MCF 10A (cell line): ENCODE results near the gene LBX1. TPM values are rescaled to one million over a fixed set of nuclear protein-coding genes. Genes with fewer than 3 reads are reported as not detected.
A peak's percentile ranks its signal among the peaks of the same experiment; 100 is the strongest.

Experiments used
- BruUV-seq: library from RNA; stranded (reverse); fragments of 400-500 nt; replicated peaks from 2 replicates; lab custom pipeline; 2021; lab: Mats Ljungman, UMichigan
- CTCF ChIA-PET: fragments of 300-600 bp; sonication (Branson Sonifier 250); formaldehyde crosslinking; extraction: SDS; loops from one replicate; lab custom pipeline; 2021; ENCODE audit warnings: antibody characterized with exemption, inconsistent platforms; lab: Yijun Ruan, JAX
- POLR2A ChIA-PET: fragments of 300-600, 350-650 bp; sonication (Branson Sonifier 250); formaldehyde crosslinking; extraction: SDS; loops from one replicate; lab custom pipeline; 2020; ENCODE audit warnings: antibody characterized with exemption, inconsistent platforms; lab: Yijun Ruan, JAX
- DNase-seq: peaks from one replicate; pipeline ENCODE4 v3.0.0-alpha.2; 2018; ENCODE audit not compliant: unreplicated experiment
- H3K27ac Mint-ChIP-seq: one replicate; pipeline ENCODE4 v1.8.0; 2022; ENCODE audit warnings: mild to moderate bottlenecking, low read depth, mixed read lengths; ENCODE audit not compliant: unreplicated experiment
- H3K27me3 Mint-ChIP-seq: one replicate; pipeline ENCODE4 v1.8.0; 2022; ENCODE audit warnings: mixed read lengths; ENCODE audit not compliant: insufficient read depth, unreplicated experiment
- H3K36me3 Mint-ChIP-seq: one replicate; pipeline ENCODE4 v1.8.0; 2022; ENCODE audit warnings: mild to moderate bottlenecking, moderate library complexity, mixed read lengths; ENCODE audit not compliant: insufficient read depth, unreplicated experiment
- H3K4me1 Mint-ChIP-seq: one replicate; pipeline ENCODE4 v1.8.0; 2022; ENCODE audit warnings: mixed read lengths; ENCODE audit not compliant: insufficient read depth, unreplicated experiment
- H3K4me3 Mint-ChIP-seq: one replicate; pipeline ENCODE4 v1.8.0; 2022; ENCODE audit warnings: mild to moderate bottlenecking, moderate library complexity, mixed read lengths; ENCODE audit not compliant: unreplicated experiment
- H3K9me3 Mint-ChIP-seq: one replicate; pipeline ENCODE4 v1.8.0; 2022; ENCODE audit warnings: mixed read lengths; ENCODE audit not compliant: unreplicated experiment
- intact Hi-C: fragments of 100-400 bp; cut with micrococcal nuclease; formaldehyde crosslinking; loops from 2 replicates; pipeline ENCODE4 v1.14.1; 2022
- total RNA-seq: library from RNA; stranded (reverse); gene quantifications from 2 replicates; pipeline ENCODE4 v1.2.3, GENCODE V29; 2022
- TF ChIP-seq, protein P1 (sequence below): fragments of 200-600 bp; IDR thresholded peaks from one replicate; pipeline ENCODE4 v1.8.0; 2022; ENCODE audit warnings: antibody characterized with exemption, mild to moderate bottlenecking; ENCODE audit not compliant: unreplicated experiment

Gene LBX1
- total RNA-seq, 1 experiment from 2014 or later = not detected

DNA sequence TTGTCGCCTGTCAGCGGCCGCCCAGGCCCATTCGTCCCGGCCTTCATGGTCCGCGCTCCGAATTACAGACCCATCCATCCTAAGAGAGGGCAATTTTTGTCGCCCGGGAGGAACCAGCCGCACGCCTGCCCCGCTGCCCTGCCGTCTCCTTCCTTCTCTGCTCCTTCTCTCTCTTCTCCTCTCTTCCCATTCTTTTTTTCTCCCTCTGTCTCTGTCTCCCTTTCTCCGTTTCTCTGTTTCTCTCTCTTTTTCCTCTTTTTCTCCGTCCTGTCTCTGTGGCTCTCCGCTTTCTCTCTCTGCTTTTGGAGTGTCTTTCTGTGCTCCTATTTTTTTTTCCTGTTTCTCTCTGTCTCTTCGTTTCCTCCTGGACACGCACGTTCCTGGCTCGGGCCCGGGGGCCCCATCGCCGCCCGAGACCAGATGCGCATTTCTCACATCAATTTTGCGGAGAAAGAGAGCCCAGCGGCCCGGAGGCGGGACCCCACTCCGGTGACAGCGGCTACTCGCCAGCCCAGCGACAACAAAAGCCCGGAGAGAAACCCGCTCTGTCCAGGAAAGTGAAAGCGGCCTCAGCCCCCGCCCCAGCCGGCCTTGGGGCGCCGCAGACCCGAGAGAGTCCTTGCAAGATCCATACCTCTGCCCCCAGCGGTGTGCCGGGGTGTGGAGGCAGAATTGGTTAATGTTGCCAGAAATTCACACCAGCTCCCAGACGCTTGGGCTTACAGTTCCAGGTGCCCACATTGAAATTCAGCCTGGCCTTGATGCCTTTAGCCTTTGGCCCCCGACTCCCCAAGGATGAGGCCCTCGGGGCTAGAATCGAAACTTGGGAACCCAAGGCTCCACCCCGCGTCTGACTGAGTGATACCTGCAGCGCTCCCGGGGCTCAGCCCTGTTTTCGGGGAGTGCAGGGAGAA lies 4.1 kb downstream of the LBX1 start:
- Mint-ChIP-seq H3K9me3 (no peaks in the 10 kb centered on the region), H3K4me1 (peaks cover 24% of the 10 kb centered on the region), H3K27ac (peak overlapping the region; percentile 52), H3K27me3 (peaks cover 48% of the 10 kb centered on the region), H3K36me3 (no peaks in the 10 kb centered on the region), H3K4me3 (peak overlapping the region; percentile 2)
- intact Hi-C loops = no loop called here
- no TSS peak for BruUV-seq
- CTCF ChIA-PET = interaction anchor here (2.2 kb wide), 1 partner anchor 10 kb away, joined by 13 read pairs; no protein-coding TSS in a partner anchor
- POLR2A ChIA-PET = no interaction called here
- DNase-seq = no peak
- TF ChIP-seq, protein P1, sequence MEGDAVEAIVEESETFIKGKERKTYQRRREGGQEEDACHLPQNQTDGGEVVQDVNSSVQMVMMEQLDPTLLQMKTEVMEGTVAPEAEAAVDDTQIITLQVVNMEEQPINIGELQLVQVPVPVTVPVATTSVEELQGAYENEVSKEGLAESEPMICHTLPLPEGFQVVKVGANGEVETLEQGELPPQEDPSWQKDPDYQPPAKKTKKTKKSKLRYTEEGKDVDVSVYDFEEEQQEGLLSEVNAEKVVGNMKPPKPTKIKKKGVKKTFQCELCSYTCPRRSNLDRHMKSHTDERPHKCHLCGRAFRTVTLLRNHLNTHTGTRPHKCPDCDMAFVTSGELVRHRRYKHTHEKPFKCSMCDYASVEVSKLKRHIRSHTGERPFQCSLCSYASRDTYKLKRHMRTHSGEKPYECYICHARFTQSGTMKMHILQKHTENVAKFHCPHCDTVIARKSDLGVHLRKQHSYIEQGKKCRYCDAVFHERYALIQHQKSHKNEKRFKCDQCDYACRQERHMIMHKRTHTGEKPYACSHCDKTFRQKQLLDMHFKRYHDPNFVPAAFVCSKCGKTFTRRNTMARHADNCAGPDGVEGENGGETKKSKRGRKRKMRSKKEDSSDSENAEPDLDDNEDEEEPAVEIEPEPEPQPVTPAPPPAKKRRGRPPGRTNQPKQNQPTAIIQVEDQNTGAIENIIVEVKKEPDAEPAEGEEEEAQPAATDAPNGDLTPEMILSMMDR = no peak

DNA sequence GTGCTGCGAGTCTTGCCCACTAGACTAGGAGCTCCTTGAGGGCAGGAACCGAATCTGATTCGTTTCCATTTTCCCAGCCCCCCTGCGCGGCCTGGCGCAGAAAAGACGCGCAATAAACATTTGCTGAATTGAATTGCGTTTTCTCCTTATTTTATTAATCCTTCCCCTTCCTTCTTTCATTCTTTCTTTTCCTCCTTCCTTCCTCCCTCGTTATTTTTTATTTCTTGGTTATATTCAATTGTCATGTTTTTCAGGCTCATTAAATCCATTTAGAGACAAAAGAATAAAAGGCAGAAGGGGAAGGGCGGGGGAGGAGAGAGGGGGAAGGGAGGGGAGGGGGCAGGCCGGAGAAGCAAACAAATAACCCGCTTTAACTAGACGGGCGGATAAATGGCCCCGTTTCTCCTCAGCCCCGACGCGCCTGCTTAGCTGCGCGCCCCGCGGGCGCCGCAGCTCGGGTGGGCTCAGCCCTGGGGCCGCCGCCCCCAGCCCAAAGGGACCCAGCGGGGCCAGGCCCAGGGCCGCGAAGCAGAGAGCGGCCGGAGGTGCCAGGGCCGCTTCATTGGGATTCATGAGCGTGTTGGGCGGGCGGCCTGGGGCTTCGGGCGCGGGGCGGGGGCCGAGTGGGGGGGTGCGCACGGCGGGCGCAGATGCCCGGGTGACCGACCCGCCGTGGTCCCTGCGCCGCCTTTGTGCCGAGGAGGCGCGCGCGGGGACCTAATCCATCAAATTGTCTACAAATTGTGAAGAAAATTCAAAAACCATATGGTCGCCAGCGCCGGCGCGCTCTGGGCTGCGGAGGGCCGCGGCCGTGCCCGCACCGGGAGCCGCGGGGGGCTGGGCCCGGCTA lies 5.0 kb downstream of the LBX1 start:
- no peak overlapping the region for H3K4me3 Mint-ChIP-seq
- intact Hi-C loops = no loop called here
- CTCF ChIA-PET = interaction anchor here (0.6 to 2.2 kb wide), 4 partner anchors 8 to 67 kb away, joined by 3 to 13 read pairs (median 3); no protein-coding TSS in a partner anchor

DNA sequence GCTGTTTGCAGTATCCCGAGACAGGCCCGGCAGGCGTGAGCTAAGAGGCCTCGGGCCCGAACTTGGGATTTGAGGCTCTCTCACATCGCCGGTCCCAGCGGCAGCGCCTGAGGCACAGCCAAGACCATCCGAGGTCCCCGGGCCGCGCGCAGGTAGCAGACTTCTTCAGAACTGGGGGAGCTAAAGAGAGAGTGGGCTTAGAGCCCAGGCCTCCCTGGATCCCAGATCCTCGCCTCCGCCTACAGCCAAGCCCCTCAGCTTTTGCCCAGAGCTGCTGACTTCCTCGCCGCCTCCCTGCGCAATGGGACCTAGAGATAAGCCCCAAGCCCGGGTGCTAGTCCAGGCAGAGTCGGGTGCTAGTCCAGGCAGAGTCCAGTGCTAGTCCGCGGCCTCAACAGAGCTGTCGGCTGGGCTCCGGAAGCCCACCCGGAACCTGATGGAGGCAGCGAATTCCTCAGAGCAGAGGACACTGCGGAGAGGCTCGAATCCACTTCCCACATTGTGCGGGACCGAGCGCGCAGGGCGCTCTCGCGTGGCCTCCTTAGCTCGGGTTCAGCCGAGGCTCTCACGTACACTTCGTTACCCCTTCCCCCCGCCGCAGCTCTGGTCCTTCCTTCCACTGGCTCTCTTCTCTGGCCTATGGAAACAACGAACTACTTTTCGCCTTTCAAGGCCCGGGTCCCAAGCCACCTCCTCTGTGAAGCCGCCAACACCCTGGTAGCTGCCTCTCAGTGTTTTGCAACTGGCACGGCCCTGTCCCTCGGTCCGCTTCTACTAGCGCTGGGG lies 5.8 kb downstream of the LBX1 start:
- BruUV-seq = no TSS peak
- POLR2A ChIA-PET = no interaction called here
- intact Hi-C loops = no loop called here
- Mint-ChIP-seq H3K36me3 (no peaks in the 10 kb centered on the region), H3K9me3 (no peaks in the 10 kb centered on the region), H3K4me3 (no peak overlapping the region), H3K4me1 (peaks cover 18% of the 10 kb centered on the region), H3K27me3 (peaks cover 34% of the 10 kb centered on the region), H3K27ac (no peak overlapping the region)
- TF ChIP-seq, protein P1 = no peak
- CTCF ChIA-PET = interaction anchor here (0.5 to 2.2 kb wide), 7 partner anchors 9 to 243 kb away, joined by 3 to 13 read pairs (median 4); no protein-coding TSS in a partner anchor
- no peak for DNase-seq

More for the DNA sequence above, 5.0 kb downstream of the LBX1 start:
- BruUV-seq = no TSS peak
- DNase-seq = no peak
- H3K36me3 Mint-ChIP-seq = no peaks in the 10 kb centered on the region
- POLR2A ChIA-PET = no interaction called here
- TF ChIP-seq, protein P1 = no peak
- peaks cover 41% of the 10 kb centered on the region for H3K27me3 Mint-ChIP-seq
- peaks cover 22% of the 10 kb centered on the region for H3K4me1 Mint-ChIP-seq
- no peaks in the 10 kb centered on the region for H3K9me3 Mint-ChIP-seq
- peak overlapping the region; percentile 10 for H3K27ac Mint-ChIP-seq
